ENCODE results near the gene HSD3B7. TPM values are rescaled to one million over a fixed set of nuclear protein-coding genes. Genes with fewer than 3 reads are reported as not detected.

The HSD3B7 gene
- polyA plus RNA-seq, 1 donor: 11.7 TPM

DNA sequence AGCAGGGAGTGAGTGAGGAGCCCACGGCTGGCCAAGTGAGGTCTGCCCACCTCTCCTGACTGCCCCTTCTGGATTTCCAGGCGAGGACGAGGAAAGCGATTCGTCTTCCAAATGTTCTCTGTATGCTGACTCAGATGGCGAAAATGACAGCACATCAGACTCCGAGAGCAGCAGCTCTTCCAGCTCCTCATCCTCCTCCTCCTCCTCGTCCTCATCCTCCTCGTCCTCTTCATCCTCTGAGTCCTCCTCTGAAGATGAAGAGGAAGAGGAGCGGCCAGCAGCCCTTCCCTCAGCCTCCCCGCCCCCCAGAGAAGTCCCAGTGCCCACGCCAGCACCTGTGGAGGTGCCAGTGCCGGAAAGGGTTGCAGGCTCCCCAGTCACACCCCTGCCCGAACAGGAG, 13.7 kb upstream of the HSD3B7 start:
- no peak overlapping the region for H3K4me3 ChIP-seq (ENCODE audit: low read length)
- H3K4me1 ChIP-seq (ENCODE audit: control insufficient read depth, insufficient read depth, low read length): no peaks in the 10 kb centered on the region
- DNase-seq: no peak
- H3K9me3 ChIP-seq (ENCODE audit: control insufficient read depth, low read depth, low read length): no peaks in the 10 kb centered on the region
- H3K36me3 ChIP-seq (ENCODE audit: control insufficient read depth, insufficient read depth, low read length): peaks cover 80% of the 10 kb centered on the region
- no CpG with 5 or more reads among the region's 14 CpGs for WGBS (ENCODE audit: insufficient coverage, low lambda C conversion rate)
- no peak overlapping the region for H3K27ac ChIP-seq (ENCODE audit: low read length)
- no peaks in the 10 kb centered on the region for H3K27me3 ChIP-seq (ENCODE audit: control insufficient read depth, insufficient read depth, low read length)

DNA sequence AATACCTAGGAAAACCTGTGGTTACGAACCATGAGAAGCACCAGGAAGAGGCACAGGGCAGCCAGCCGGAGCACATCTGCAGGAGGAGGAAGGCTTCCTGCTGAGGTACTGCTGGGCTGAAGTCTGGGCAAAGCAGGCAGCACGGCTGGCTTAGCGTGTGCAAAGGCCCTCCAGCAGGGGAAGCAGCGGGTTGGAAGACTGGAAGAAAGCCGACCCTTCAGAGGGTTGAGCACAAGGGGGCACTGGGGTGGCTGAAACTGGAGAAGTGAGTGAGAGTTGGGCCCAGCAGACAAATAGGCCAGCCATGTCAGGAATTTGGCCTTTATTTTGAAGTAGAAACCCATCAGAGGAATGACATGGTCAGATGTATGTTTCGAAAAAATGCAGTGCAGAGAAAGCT, 12.1 kb upstream of the HSD3B7 start:
- no CpG with 5 or more reads among the region's 7 CpGs for WGBS (ENCODE audit: insufficient coverage, low lambda C conversion rate)
- no peaks in the 10 kb centered on the region for H3K4me1 ChIP-seq (ENCODE audit: control insufficient read depth, insufficient read depth, low read length)
- no peaks in the 10 kb centered on the region for H3K27me3 ChIP-seq (ENCODE audit: control insufficient read depth, insufficient read depth, low read length)
- H3K36me3 ChIP-seq (ENCODE audit: control insufficient read depth, insufficient read depth, low read length): peaks cover 79% of the 10 kb centered on the region
- H3K9me3 ChIP-seq (ENCODE audit: control insufficient read depth, low read depth, low read length): no peaks in the 10 kb centered on the region
- no peak for DNase-seq
- H3K27ac ChIP-seq (ENCODE audit: low read length): no peak overlapping the region
- no peak overlapping the region for H3K4me3 ChIP-seq (ENCODE audit: low read length)

DNA sequence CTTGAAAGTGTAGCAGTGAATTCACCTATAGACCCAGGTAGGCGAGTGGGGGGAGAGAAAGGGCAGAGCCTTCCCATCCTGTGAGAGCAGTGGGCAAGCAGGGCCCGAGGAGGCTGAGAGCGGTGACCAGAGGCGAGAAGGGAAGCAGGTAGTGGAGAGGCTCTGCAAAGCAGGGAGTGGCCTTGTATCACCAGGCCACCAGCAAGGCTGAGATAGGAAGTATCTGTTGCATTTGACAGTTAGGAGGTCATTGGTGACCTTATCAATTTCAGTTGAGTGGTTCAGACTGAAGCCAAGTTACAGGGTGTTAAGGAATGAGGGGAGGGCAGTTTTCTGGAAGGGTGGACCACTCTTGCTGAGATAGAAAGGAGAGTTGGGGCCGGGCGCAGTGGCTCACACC, 10.7 kb upstream of the HSD3B7 start:
- no CpG with 5 or more reads among the region's 6 CpGs for WGBS (ENCODE audit: insufficient coverage, low lambda C conversion rate)
- H3K27ac ChIP-seq (ENCODE audit: low read length): no peak overlapping the region
- no peak for DNase-seq
- no peaks in the 10 kb centered on the region for H3K9me3 ChIP-seq (ENCODE audit: control insufficient read depth, low read depth, low read length)
- no peaks in the 10 kb centered on the region for H3K27me3 ChIP-seq (ENCODE audit: control insufficient read depth, insufficient read depth, low read length)
- H3K4me3 ChIP-seq (ENCODE audit: low read length): no peak overlapping the region
- peaks cover 77% of the 10 kb centered on the region for H3K36me3 ChIP-seq (ENCODE audit: control insufficient read depth, insufficient read depth, low read length)
- no peaks in the 10 kb centered on the region for H3K4me1 ChIP-seq (ENCODE audit: control insufficient read depth, insufficient read depth, low read length)

DNA sequence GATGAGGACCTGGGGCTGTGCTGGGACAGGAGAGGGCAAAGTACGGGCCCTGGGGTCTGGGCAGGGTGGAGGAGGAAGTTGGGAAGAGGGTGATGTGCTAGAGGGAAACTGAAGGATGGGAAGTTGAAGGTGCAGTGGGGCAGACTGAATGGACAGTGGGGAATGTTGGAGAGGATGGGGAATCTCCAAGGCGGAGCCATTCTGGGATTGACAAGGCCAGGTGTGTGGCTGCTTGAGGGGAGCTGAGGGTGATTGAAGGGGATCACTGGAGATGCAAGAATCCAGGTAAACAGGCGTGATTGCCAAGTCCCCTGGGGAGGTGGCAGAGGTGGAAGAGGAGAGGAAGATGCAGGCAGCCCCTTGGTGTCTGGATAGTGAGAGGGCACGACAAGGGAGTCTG, 8.5 kb upstream of the HSD3B7 start:
- no peaks in the 10 kb centered on the region for H3K4me1 ChIP-seq (ENCODE audit: control insufficient read depth, insufficient read depth, low read length)
- WGBS (ENCODE audit: insufficient coverage, low lambda C conversion rate): 94% methylated on average over 3 of the region's 4 CpGs
- H3K9me3 ChIP-seq (ENCODE audit: control insufficient read depth, low read depth, low read length): no peaks in the 10 kb centered on the region
- DNase-seq: no peak
- H3K36me3 ChIP-seq (ENCODE audit: control insufficient read depth, insufficient read depth, low read length): peaks cover 76% of the 10 kb centered on the region
- no peak overlapping the region for H3K27ac ChIP-seq (ENCODE audit: low read length)
- no peaks in the 10 kb centered on the region for H3K27me3 ChIP-seq (ENCODE audit: control insufficient read depth, insufficient read depth, low read length)
- H3K4me3 ChIP-seq (ENCODE audit: low read length): no peak overlapping the region

DNA sequence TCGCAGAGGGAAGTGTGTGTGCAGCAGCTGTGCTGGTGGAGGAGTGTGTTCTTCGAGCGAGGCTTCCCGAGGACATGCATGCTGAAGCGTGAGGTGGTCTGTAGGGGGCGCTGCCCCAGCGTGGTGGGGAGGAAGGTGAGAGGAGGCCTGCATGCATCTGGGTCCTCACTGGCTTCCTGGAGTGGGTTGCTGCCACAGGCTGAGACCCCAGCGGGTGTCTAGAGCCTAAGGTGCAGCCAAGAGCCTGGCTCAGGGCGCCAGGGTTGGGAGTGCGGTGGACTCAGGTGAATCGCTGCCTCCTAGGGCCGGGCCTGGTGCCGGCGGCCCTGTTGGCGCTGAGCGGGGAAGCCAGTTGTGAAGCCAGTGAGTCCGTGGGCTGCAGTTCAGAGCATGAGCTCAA, 7.5 kb upstream of the HSD3B7 start:
- H3K36me3 ChIP-seq (ENCODE audit: control insufficient read depth, insufficient read depth, low read length): peaks cover 73% of the 10 kb centered on the region
- no peak overlapping the region for H3K27ac ChIP-seq (ENCODE audit: low read length)
- no peaks in the 10 kb centered on the region for H3K9me3 ChIP-seq (ENCODE audit: control insufficient read depth, low read depth, low read length)
- WGBS (ENCODE audit: insufficient coverage, low lambda C conversion rate): no CpG with 5 or more reads among the region's 17 CpGs
- no peak overlapping the region for H3K4me3 ChIP-seq (ENCODE audit: low read length)
- DNase-seq: no peak
- no peaks in the 10 kb centered on the region for H3K27me3 ChIP-seq (ENCODE audit: control insufficient read depth, insufficient read depth, low read length)
- H3K4me1 ChIP-seq (ENCODE audit: control insufficient read depth, insufficient read depth, low read length): no peaks in the 10 kb centered on the region

GRCh38 chr16:30979170-30980022, 5.6 kb upstream of the HSD3B7 start:
- Histone ChIP-seq H3K9me3 (ENCODE audit: control insufficient read depth, low read depth, low read length) (no peaks in the 10 kb centered on the region), H3K4me3 (ENCODE audit: low read length) (no peak overlapping the region), H3K36me3 (ENCODE audit: control insufficient read depth, insufficient read depth, low read length) (peaks cover 71% of the 10 kb centered on the region), H3K27me3 (ENCODE audit: control insufficient read depth, insufficient read depth, low read length) (no peaks in the 10 kb centered on the region), H3K27ac (ENCODE audit: low read length) (no peak overlapping the region), H3K4me1 (ENCODE audit: control insufficient read depth, insufficient read depth, low read length) (no peaks in the 10 kb centered on the region)
- no CpG with 5 or more reads among the region's 62 CpGs for WGBS (ENCODE audit: insufficient coverage, low lambda C conversion rate)
- no peak for DNase-seq

DNA sequence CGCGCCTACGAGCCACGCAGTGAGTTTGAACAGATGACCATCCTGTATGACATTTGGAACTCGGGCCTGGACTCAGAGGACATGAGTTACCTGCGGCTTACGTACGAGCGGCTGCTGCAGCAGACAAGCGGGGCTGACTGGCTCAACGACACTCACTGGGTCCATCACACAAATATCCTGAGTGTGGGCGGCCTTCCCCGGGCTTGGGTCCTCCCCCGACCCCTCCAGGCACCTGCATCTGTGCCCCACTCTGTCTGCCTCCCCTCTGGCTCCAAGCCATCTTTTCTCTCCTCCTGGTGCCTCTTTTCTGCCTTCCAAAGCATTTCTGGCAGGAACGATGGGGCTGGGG, 5.0 kb upstream of the HSD3B7 start:
- DNase-seq: no peak
- Histone ChIP-seq H3K4me3 (ENCODE audit: low read length) (no peak overlapping the region), H3K36me3 (ENCODE audit: control insufficient read depth, insufficient read depth, low read length) (peaks cover 73% of the 10 kb centered on the region), H3K27me3 (ENCODE audit: control insufficient read depth, insufficient read depth, low read length) (no peaks in the 10 kb centered on the region), H3K27ac (ENCODE audit: low read length) (no peak overlapping the region), H3K4me1 (ENCODE audit: control insufficient read depth, insufficient read depth, low read length) (no peaks in the 10 kb centered on the region), H3K9me3 (ENCODE audit: control insufficient read depth, low read depth, low read length) (no peaks in the 10 kb centered on the region)
- WGBS (ENCODE audit: insufficient coverage, low lambda C conversion rate): no CpG with 5 or more reads among the region's 15 CpGs

GRCh38 chr16:30980434-30980833, 4.6 kb upstream of the HSD3B7 start:
- peaks cover 70% of the 10 kb centered on the region for H3K36me3 ChIP-seq (ENCODE audit: control insufficient read depth, insufficient read depth, low read length)

GRCh38 chr16:30980959-30981358, 4.0 kb upstream of the HSD3B7 start:
- H3K27ac ChIP-seq (ENCODE audit: low read length): no peak overlapping the region
- DNase-seq: no peak
- no peak overlapping the region for H3K4me3 ChIP-seq (ENCODE audit: low read length)
- peaks cover 64% of the 10 kb centered on the region for H3K36me3 ChIP-seq (ENCODE audit: control insufficient read depth, insufficient read depth, low read length)
- no CpG with 5 or more reads among the region's 14 CpGs for WGBS (ENCODE audit: insufficient coverage, low lambda C conversion rate)
- H3K9me3 ChIP-seq (ENCODE audit: control insufficient read depth, low read depth, low read length): no peaks in the 10 kb centered on the region
- peaks cover 6% of the 10 kb centered on the region for H3K4me1 ChIP-seq (ENCODE audit: control insufficient read depth, insufficient read depth, low read length)
- no peaks in the 10 kb centered on the region for H3K27me3 ChIP-seq (ENCODE audit: control insufficient read depth, insufficient read depth, low read length)

More at GRCh38 chr16:30980434-30980833, 4.6 kb upstream of the HSD3B7 start:
- no peaks in the 10 kb centered on the region for H3K9me3 ChIP-seq (ENCODE audit: control insufficient read depth, low read depth, low read length)
- no CpG with 5 or more reads among the region's 29 CpGs for WGBS (ENCODE audit: insufficient coverage, low lambda C conversion rate)
- H3K27ac ChIP-seq (ENCODE audit: low read length): no peak overlapping the region
- H3K4me3 ChIP-seq (ENCODE audit: low read length): no peak overlapping the region
- peaks cover 1% of the 10 kb centered on the region for H3K4me1 ChIP-seq (ENCODE audit: control insufficient read depth, insufficient read depth, low read length)
- no peaks in the 10 kb centered on the region for H3K27me3 ChIP-seq (ENCODE audit: control insufficient read depth, insufficient read depth, low read length)
- DNase-seq: no peak

GRCh38 chr16:30982548-30983288, 2.3 kb upstream of the HSD3B7 start:
- DNase-seq: no peak
- Histone ChIP-seq H3K4me1 (ENCODE audit: control insufficient read depth, insufficient read depth, low read length) (peaks cover 9% of the 10 kb centered on the region), H3K27me3 (ENCODE audit: control insufficient read depth, insufficient read depth, low read length) (no peaks in the 10 kb centered on the region), H3K27ac (ENCODE audit: low read length) (no peak overlapping the region), H3K36me3 (ENCODE audit: control insufficient read depth, insufficient read depth, low read length) (peaks cover 53% of the 10 kb centered on the region), H3K4me3 (ENCODE audit: low read length) (no peak overlapping the region), H3K9me3 (ENCODE audit: control insufficient read depth, low read depth, low read length) (no peaks in the 10 kb centered on the region)
- no CpG with 5 or more reads among the region's 17 CpGs for WGBS (ENCODE audit: insufficient coverage, low lambda C conversion rate)

Data from large intestine (tissue), 3 donors.